Activated T-cell treated with anti-CD3 and anti-CD28 coated beads for 1 hour (primary cell): ENCODE data around the gene CADM1.

Experiments used
- DNase-seq: peaks from one replicate; pipeline ENCODE4 v3.0.0-alpha.2; 2020; ENCODE audit warnings: low read depth

Gene CADM1

GRCh38 chr11:115444542-115444941 is 59.7 kb downstream of the CADM1 start:
- DNase-seq: no peak

- no peak for DNase-seq
Measured at GRCh38 chr11:115439969-115440540, 64.2 kb downstream of the CADM1 start.

- DNase-seq: no peak
Measured at GRCh38 chr11:115439385-115439784, 64.8 kb downstream of the CADM1 start.

- DNase-seq: no peak
Measured at GRCh38 chr11:115437902-115438575, 66.2 kb downstream of the CADM1 start.

- no peak for DNase-seq
Measured at GRCh38 chr11:115430345-115430744, 73.9 kb downstream of the CADM1 start.

- DNase-seq: no peak
Measured at GRCh38 chr11:115428306-115428705, 75.9 kb downstream of the CADM1 start.

- no peak for DNase-seq
Measured at GRCh38 chr11:115425816-115426215, 78.4 kb downstream of the CADM1 start.

GRCh38 chr11:115425250-115425649 is 79.0 kb downstream of the CADM1 start:
- no peak for DNase-seq

GRCh38 chr11:115423728-115424459 is 80.3 kb downstream of the CADM1 start:
- no peak for DNase-seq

GRCh38 chr11:115421992-115422689 is 82.1 kb downstream of the CADM1 start:
- DNase-seq: no peak

- no peak for DNase-seq
Measured at GRCh38 chr11:115421352-115421991, 82.7 kb downstream of the CADM1 start.

GRCh38 chr11:115420505-115420904 is 83.7 kb downstream of the CADM1 start:
- DNase-seq: no peak

- no peak for DNase-seq
Measured at GRCh38 chr11:115418626-115419025, 85.6 kb downstream of the CADM1 start.

- DNase-seq: no peak
Measured at GRCh38 chr11:115418081-115418480, 86.1 kb downstream of the CADM1 start.

GRCh38 chr11:115411120-115411519 is 93.1 kb downstream of the CADM1 start:
- DNase-seq: no peak

- DNase-seq: no peak
Measured at GRCh38 chr11:115409691-115410220, 94.5 kb downstream of the CADM1 start.

GRCh38 chr11:115409116-115409670 is 95.0 kb downstream of the CADM1 start:
- DNase-seq: no peak

GRCh38 chr11:115408036-115408921 is 95.9 kb downstream of the CADM1 start:
- no peak for DNase-seq

GRCh38 chr11:115407496-115407895 is 96.7 kb downstream of the CADM1 start:
- no peak for DNase-seq

GRCh38 chr11:115406404-115406803 is 97.8 kb downstream of the CADM1 start:
- no peak for DNase-seq
